CMK (cell line): ENCODE data around the gene CFAP100.

Experiments
- DNase-seq: peaks from one replicate; pipeline ENCODE4 v3.0.0-alpha.2; 2010; ENCODE audit warnings: low read depth

CFAP100 gene

GRCh38 chr3:126394179-126394976 lies at the start of gene CFAP100:
TSS of gene CFAP100 (plus strand) at chr3:126394909. CDS start at chr3:126396001, 1,092 bp downstream.
- no peak for DNase-seq

GRCh38 chr3:126345231-126345630 lies 49.5 kb upstream of the CFAP100 start:
- DNase-seq = no peak

GRCh38 chr3:126345641-126346460 lies 48.9 kb upstream of the CFAP100 start:
- DNase-seq = no peak

- no peak for DNase-seq
Observed at GRCh38 chr3:126346466-126346865, 48.2 kb upstream of the CFAP100 start.

GRCh38 chr3:126347543-126348161 lies 47.1 kb upstream of the CFAP100 start:
- DNase-seq = no peak

GRCh38 chr3:126348308-126348920 lies 46.3 kb upstream of the CFAP100 start:
- DNase-seq = no peak

- DNase-seq = no peak
Observed at GRCh38 chr3:126349071-126349470, 45.6 kb upstream of the CFAP100 start.

- no peak for DNase-seq
Observed at GRCh38 chr3:126349611-126350501, 44.9 kb upstream of the CFAP100 start.

- DNase-seq = no peak
Observed at GRCh38 chr3:126350502-126351085, 44.1 kb upstream of the CFAP100 start.

GRCh38 chr3:126351086-126351770 lies 43.5 kb upstream of the CFAP100 start:
- DNase-seq = no peak

- no peak for DNase-seq
Observed at GRCh38 chr3:126351771-126352475, 42.8 kb upstream of the CFAP100 start.

GRCh38 chr3:126352476-126353454 lies 41.9 kb upstream of the CFAP100 start:
- no peak for DNase-seq

- DNase-seq = no peak
Observed at GRCh38 chr3:126353694-126354321, 40.9 kb upstream of the CFAP100 start.

- DNase-seq = no peak
Observed at GRCh38 chr3:126354776-126355175, 39.9 kb upstream of the CFAP100 start.

- DNase-seq = no peak
Observed at GRCh38 chr3:126355251-126355650, 39.5 kb upstream of the CFAP100 start.

- DNase-seq = peak; percentile 49
Observed at GRCh38 chr3:126355777-126356372, 38.8 kb upstream of the CFAP100 start.
